Spleen (tissue), 11 donors: ENCODE data around the gene COL1A1. TPM values are rescaled to one million over a fixed set of nuclear protein-coding genes. Genes with fewer than 3 reads are reported as not detected.

ENCODE experiments used
- DNase-seq: peaks from one replicate; pipeline ENCODE4 v3.0.0-alpha.2; 2020
- H3K27ac ChIP-seq, 8 donors: fragments of 200-600 bp; sonication (generic) in 7 of 8; 1 replicate in 4 of 8; 2 replicates in 4 of 8; pipeline versions ENCODE4 v1.5.0 to v1.8.0; 2016 to 2021; ENCODE audit warnings: inconsistent platforms in 4 of 8, mild to moderate bottlenecking in 4 of 8, moderate library complexity in 1 of 8
- H3K27me3 ChIP-seq, 7 donors: fragments of 200-600 bp; sonication (generic) in 6 of 7; replicated peaks in 1 of 7; 1 replicate in 4 of 7; 2 replicates in 3 of 7; pipeline versions ENCODE4 v1.5.0 to v1.8.0; 2016 to 2021; ENCODE audit warnings: inconsistent platforms in 3 of 7, mild to moderate bottlenecking in 1 of 7
- H3K36me3 ChIP-seq, 6 donors: fragments of 200-600 bp; sonication (generic) in 5 of 6; 1 replicate in 4 of 6; 2 replicates in 2 of 6; pipeline versions ENCODE4 v1.5.0 to v1.8.0; 2016 to 2021; ENCODE audit warnings: inconsistent platforms in 2 of 6
- H3K4me1 ChIP-seq, 6 donors: fragments of 200-600 bp; sonication (generic) in 5 of 6; 1 replicate in 3 of 6; 2 replicates in 3 of 6; pipeline versions ENCODE4 v1.5.0 to v1.8.0; 2016 to 2021; ENCODE audit warnings: inconsistent platforms in 3 of 6
- H3K4me3 ChIP-seq, 8 donors: fragments of 200-600 bp; sonication (generic) in 7 of 8; 1 replicate in 4 of 8; 2 replicates in 4 of 8; pipeline versions ENCODE4 v1.5.0 to v1.8.0; 2016 to 2021; ENCODE audit warnings: inconsistent platforms in 4 of 8, mild to moderate bottlenecking in 4 of 8, moderate library complexity in 2 of 8
- H3K9me3 ChIP-seq, 8 donors: fragments of 200-600 bp; sonication (generic) in 7 of 8; 1 replicate in 4 of 8; 2 replicates in 4 of 8; pipeline versions ENCODE4 v1.5.0 to v1.8.0; 2016 to 2021; ENCODE audit warnings: inconsistent platforms in 4 of 8
- POLR2A ChIP-seq, 3 donors: fragments of 450-650 bp; IDR thresholded peaks; one replicate each; pipeline ENCODE4 v1.5.1; 2017; ENCODE audit warnings: antibody characterized with exemption in 3 of 3, mild to moderate bottlenecking in 1 of 3
- POLR2AphosphoS5 ChIP-seq, 3 donors: sonication (generic); formaldehyde crosslinking; IDR thresholded peaks; one replicate each; pipeline ENCODE4 v1.5.1; 2017; ENCODE audit warnings: antibody characterized with exemption in 3 of 3
- WGBS, 5 donors: extraction: QIAGEN DNeasy Blood & Tissue Kit in 3 of 5; methylation state at CpG; one replicate each; pipeline versions ENCODE4 v1.1.5 to v1.1.7; 2013 to 2018; 5-methylcytosine and 5-hydroxymethylcytosine counted together
- intact Hi-C: fragments of 100-400 bp; cut with DNase I; formaldehyde crosslinking; loops from one replicate; pipeline ENCODE4 v1.15.0; 2023; ENCODE audit warnings: low total_unique reads
- polyA plus RNA-seq, 3 donors: library from polyadenylated mRNA; stranded (reverse); fragments of 200-250 nt; gene quantifications; one replicate each; pipeline ENCODE4 v1.2.1, GENCODE V29; 2013
- total RNA-seq, 7 donors: library from RNA; depleted of rRNA in 3 of 7; stranded (reverse); fragments of >200 nt in 3 of 7; fragmentation: NEBNext Ultra II Directional in 4 of 7; extraction: Animal tissue kit (Norgen Biotek cat#: 25700) in 4 of 7; gene quantifications; one replicate each; pipeline versions ENCODE4 v1.1.0 to v1.2.1, GENCODE V29; 2016 to 2021
- TF ChIP-seq, protein P1 (sequence below), 11 experiments: fragments of 200-600 bp in 7 of 11; fragments of 450-650 bp in 4 of 11; sonication (generic) in 4 of 11; IDR thresholded peaks in 8 of 11; conservative IDR thresholded peaks in 3 of 11; 1 replicate in 7 of 11; 2 replicates in 4 of 11; pipeline versions ENCODE4 v1.4.0 to v1.8.0; 2016 to 2021; ENCODE audit warnings: antibody characterized with exemption in 11 of 11, inconsistent platforms in 4 of 11, mild to moderate bottlenecking in 1 of 11
- donor health status: healthy with polysubstance abuse.
- donor health status: DM: no; HTN: no; CAD: no; lungs with moderate emphysema.
- donor health status: DM: no; HTN: no; CAD: no.
- donor health status: Bipolar disorder and iron deficiency.
- donor health status: healthy.
- donor health status: DM: no; HTN: no; CAD: no.
- donor health status: DM: yes; HTN: yes; CAD: no.

Gene COL1A1
- total and polyA plus RNA-seq, 10 donors = 7.1 to 458 (median 46.9) TPM

DNA sequence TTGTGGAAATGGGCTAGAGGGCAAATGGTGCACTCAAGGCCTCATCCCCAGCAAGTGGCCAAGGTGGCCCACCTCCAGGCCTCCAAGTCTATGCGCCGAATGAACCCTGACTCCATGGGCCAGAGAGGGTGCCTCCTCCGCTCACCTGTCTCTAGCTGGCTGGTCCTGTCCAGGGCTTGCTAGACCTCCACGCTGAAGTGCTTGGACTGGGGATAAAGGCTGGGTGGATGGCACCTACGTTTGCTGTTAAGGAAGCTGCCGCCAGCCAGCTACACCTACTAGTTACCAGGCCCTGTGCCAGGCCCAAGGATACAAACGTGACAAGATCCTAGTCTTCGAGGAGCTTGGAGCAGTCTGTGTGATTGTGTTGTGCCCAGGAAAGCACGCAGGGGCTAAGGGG is 36.4 kb downstream of the COL1A1 start:
- intact Hi-C loops = no loop called here
- TF ChIP-seq POLR2AphosphoS5 (IDR thresholded peaks at IDR 0.05) (no peak), POLR2A (IDR thresholded peaks at IDR 0.05) (no peak)
- TF ChIP-seq, protein P1, sequence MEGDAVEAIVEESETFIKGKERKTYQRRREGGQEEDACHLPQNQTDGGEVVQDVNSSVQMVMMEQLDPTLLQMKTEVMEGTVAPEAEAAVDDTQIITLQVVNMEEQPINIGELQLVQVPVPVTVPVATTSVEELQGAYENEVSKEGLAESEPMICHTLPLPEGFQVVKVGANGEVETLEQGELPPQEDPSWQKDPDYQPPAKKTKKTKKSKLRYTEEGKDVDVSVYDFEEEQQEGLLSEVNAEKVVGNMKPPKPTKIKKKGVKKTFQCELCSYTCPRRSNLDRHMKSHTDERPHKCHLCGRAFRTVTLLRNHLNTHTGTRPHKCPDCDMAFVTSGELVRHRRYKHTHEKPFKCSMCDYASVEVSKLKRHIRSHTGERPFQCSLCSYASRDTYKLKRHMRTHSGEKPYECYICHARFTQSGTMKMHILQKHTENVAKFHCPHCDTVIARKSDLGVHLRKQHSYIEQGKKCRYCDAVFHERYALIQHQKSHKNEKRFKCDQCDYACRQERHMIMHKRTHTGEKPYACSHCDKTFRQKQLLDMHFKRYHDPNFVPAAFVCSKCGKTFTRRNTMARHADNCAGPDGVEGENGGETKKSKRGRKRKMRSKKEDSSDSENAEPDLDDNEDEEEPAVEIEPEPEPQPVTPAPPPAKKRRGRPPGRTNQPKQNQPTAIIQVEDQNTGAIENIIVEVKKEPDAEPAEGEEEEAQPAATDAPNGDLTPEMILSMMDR (IDR thresholded peaks at IDR 0.05 in 8 of 11, conservative IDR thresholded peaks at IDR 0.05 in 3 of 11) = no peak
- no peaks in the 10 kb centered on the region for H3K9me3 ChIP-seq
- peaks cover 4 to 58% (median 43%) of the 10 kb centered on the region in 6 donors for H3K4me1 ChIP-seq
- DNase-seq = peak; percentile 70
- no peak overlapping the region for H3K27ac ChIP-seq
- no peak overlapping the region for H3K4me3 ChIP-seq
- 87 to 92% (median 91%) methylated on average over 8 to 9 of the region's 9 CpGs for WGBS, 5 donors
- H3K27me3 ChIP-seq = peaks cover 0 to 9% (median 0%) of the 10 kb centered on the region in 7 donors
- no peaks in the 10 kb centered on the region for H3K36me3 ChIP-seq

DNA sequence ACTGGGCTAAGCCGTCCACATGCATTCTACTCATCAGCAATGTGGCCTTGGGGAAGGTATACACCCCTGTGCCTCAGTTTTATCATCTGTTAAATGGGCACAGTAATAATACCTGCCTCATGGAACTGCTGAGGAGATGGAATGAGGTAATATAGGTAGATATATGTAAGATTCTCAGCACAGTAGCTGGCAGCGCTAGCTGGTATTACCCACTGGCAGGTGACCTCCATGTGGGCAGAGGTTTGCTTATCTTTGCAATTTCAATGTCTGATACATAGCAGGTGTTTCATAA is 36.8 kb downstream of the COL1A1 start:
- TF ChIP-seq POLR2AphosphoS5 (IDR thresholded peaks at IDR 0.05) (no peak), POLR2A (IDR thresholded peaks at IDR 0.05) (no peak)
- TF ChIP-seq, protein P1 (IDR thresholded peaks at IDR 0.05 in 8 of 11, conservative IDR thresholded peaks at IDR 0.05 in 3 of 11) = no peak
- Histone ChIP-seq H3K36me3 (no peaks in the 10 kb centered on the region), H3K4me3 (no peak overlapping the region), H3K27ac (no peak overlapping the region), H3K4me1 (peaks cover 4 to 58% (median 43%) of the 10 kb centered on the region in 6 donors), H3K9me3 (no peaks in the 10 kb centered on the region), H3K27me3 (peaks cover 0 to 9% (median 0%) of the 10 kb centered on the region in 7 donors)
- 91 to 97% (median 93%) methylated on average over 2 of the region's 2 CpGs for WGBS, 5 donors
- intact Hi-C loops = no loop called here
- no peak for DNase-seq

DNA sequence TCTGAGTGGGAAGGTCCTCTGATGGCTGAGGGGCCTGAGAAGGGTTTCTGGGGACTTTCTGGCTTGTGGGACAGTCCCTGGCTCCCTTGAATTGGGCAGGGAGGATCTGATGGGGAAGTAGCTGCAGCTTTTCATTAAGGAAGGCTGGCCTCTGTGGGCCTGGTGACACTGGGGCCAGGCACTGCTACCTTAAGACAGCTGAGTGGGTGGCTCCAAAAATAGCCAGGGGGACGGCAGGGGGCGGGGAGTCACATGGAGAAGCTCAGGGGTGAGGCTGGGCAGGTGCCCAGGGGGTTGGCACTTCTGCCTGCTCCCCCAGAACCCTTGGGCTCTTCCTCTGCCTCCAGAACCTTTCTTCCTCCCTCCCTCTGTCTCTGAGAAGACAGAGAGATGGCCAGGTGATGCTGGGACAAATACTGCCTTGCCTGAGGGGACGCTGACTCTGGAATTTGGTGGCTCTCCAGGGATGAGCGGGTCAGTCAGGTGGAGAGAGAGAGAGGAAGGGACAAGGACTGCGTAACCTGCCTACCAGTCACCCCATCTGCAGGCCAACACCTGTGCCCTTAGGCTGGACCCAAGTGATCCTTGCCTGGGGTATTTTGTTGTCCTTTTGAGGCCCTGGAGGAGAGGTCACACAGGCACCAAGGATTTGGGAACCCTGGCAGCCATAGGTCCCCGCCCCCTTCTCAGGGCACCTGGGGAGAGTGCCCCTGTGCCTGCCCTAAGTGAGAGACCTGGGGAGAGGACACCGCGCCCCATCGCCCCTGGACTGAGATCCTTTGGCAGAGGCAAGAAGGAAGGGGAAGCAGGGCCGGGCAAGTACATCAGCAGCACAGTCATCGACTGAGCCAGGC is 37.4 kb downstream of the COL1A1 start:
- TF ChIP-seq POLR2AphosphoS5 (IDR thresholded peaks at IDR 0.05) (peak in 2 of 3 donors; percentile 13 to 41), POLR2A (IDR thresholded peaks at IDR 0.05) (no peak)
- no peak overlapping the region for H3K4me3 ChIP-seq
- peak; percentile 85 for DNase-seq
- H3K36me3 ChIP-seq = no peaks in the 10 kb centered on the region
- H3K4me1 ChIP-seq = peaks cover 4 to 52% (median 39%) of the 10 kb centered on the region in 6 donors
- intact Hi-C loops = no loop called here
- peak overlapping the region in 2 of 8 donors; percentile 3 to 53 for H3K27ac ChIP-seq
- H3K27me3 ChIP-seq = peaks cover 0 to 9% (median 0%) of the 10 kb centered on the region in 7 donors
- WGBS, 5 donors = 69 to 77% (median 72%) methylated on average over 10 to 11 of the region's 11 CpGs
- H3K9me3 ChIP-seq = no peaks in the 10 kb centered on the region

DNA sequence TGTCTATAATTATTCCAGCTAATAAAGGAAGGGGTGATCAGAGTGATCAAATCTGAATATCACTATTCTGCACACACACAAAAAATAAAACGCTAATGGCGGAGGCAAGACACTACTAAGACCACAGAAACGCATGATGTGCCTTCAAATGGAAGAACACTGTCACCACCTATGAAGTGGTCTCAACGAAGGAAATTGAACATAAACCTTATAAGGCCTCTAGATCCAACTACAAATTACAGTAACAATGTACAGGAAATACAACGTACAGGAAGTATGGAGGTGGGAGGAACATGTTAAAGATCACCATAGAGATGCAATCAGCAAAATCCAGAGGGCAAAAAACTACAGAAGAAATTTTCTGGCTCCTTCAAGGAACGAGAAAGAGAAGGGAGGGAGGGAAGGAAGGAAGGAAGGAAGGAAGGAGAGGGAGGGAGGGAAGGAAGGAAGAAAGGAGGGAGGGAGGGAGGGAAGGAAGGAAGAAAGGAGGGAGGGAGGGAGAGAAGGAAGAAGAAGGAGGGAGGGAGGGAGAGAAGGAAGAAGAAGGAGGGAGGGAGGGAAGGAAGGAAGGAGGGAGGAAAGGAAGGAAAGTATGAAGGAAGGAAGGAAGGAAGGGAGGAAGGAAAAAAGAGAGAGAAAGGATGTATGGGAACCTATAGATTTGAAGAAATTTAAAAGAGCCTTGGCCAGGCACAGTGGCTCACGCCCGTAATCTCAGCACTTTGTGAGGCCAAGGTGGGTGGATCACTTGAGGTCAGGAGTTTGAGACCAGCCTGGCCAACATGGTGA is 38.8 kb downstream of the COL1A1 start:
- no peaks in the 10 kb centered on the region for H3K36me3 ChIP-seq
- H3K9me3 ChIP-seq = no peaks in the 10 kb centered on the region
- intact Hi-C loops = no loop called here
- TF ChIP-seq, protein P1 (IDR thresholded peaks at IDR 0.05 in 8 of 11, conservative IDR thresholded peaks at IDR 0.05 in 3 of 11) = no peak
- TF ChIP-seq POLR2AphosphoS5 (IDR thresholded peaks at IDR 0.05) (no peak), POLR2A (IDR thresholded peaks at IDR 0.05) (no peak)
- DNase-seq = no peak
- H3K4me3 ChIP-seq = no peak overlapping the region
- H3K27me3 ChIP-seq = peaks cover 0 to 3% (median 0%) of the 10 kb centered on the region in 7 donors
- 63 to 67% (median 65%) methylated on average over 8 of the region's 8 CpGs for WGBS, 5 donors
- no peak overlapping the region for H3K27ac ChIP-seq
- H3K4me1 ChIP-seq = peaks cover 4 to 50% (median 33%) of the 10 kb centered on the region in 6 donors
